MM.1S (cell line): Measurements from ENCODE around the gene COMT.

Experiments
- CTCF ChIP-seq: fragments of 300-600 bp; sonication (generic); IDR thresholded peaks from 2 replicates; pipeline ENCODE4 v1.5.1; 2016; ENCODE audit warnings: antibody characterized with exemption, low read length, mixed read lengths
- EZH2 ChIP-seq: fragments of 300-600 bp; sonication (generic); optimal IDR thresholded peaks from 2 replicates; pipeline ENCODE3; 2017; ENCODE audit warnings: low read depth, mild to moderate bottlenecking, antibody characterized with exemption, low read length, mixed read lengths
- EZH2phosphoT487 ChIP-seq: fragments of 300-600 bp; sonication (generic); IDR thresholded peaks from 2 replicates; pipeline ENCODE4 v1.6.1; 2018; ENCODE audit warnings: antibody characterized with exemption, low read length

- no peak for TF ChIP-seq EZH2phosphoT487
- no peak for TF ChIP-seq CTCF
- no peak for TF ChIP-seq EZH2
These were observed 33.5 kb downstream of the COMT start for GRCh38 chr22:19974935-19975706.
